H1 (cell line): ENCODE results near the gene C1orf87. TPM values are rescaled to one million over a fixed set of nuclear protein-coding genes. Genes with fewer than 3 reads are reported as not detected.

ENCODE experiments used
- CTCF ChIA-PET: fragments of 300-600 bp; sonication (Branson Sonifier 250); formaldehyde crosslinking; loops from one replicate; lab custom pipeline; 2021; ENCODE audit not compliant: partially characterized antibody; lab: Charles Lee
- POLR2A ChIA-PET: fragments of 300-600 bp; sonication (Branson Sonifier 250); formaldehyde crosslinking; loops from one replicate; lab custom pipeline; 2021; ENCODE audit warnings: inconsistent platforms; ENCODE audit not compliant: partially characterized antibody; lab: Charles Lee
- DNase-seq, 2 experiments: peaks; one replicate each; pipeline versions ENCODE4 v3.0.0 to v3.0.0-alpha.2; 2010 to 2022; ENCODE audit warnings: low spot score in 2 of 2, low read depth in 1 of 2, mixed read lengths in 1 of 2
- FAIRE-seq: peaks from 2 replicates; lab custom pipeline; 2011; peaks lifted over from hg19 to GRCh38; lab: Jason Lieb, UNC
- H2AFZ ChIP-seq: 2 replicates; pipeline ENCODE4 v1.8.1; 2012; ENCODE audit warnings: low read length, inconsistent platforms
- H2AK5ac ChIP-seq: 2 replicates; pipeline ENCODE4 v1.6.1; 2013; ENCODE audit warnings: low read depth, low read length
- H2BK120ac ChIP-seq: replicated peaks from 2 replicates; pipeline ENCODE3; 2013; ENCODE audit warnings: low read depth, low read length, inconsistent platforms
- H2BK12ac ChIP-seq: 2 replicates; pipeline ENCODE4 v1.6.1; 2013; ENCODE audit warnings: low read depth, low read length
- H2BK15ac ChIP-seq: 2 replicates; pipeline ENCODE4 v1.6.1; 2013; ENCODE audit warnings: low read length
- H2BK20ac ChIP-seq: 2 replicates; pipeline ENCODE4 v1.6.1; 2013; ENCODE audit warnings: low read length
- H2BK5ac ChIP-seq: 2 replicates; pipeline ENCODE4 v1.6.1; 2013; ENCODE audit warnings: low read depth, low read length
- H3K14ac ChIP-seq: 2 replicates; pipeline ENCODE4 v1.6.1; 2013; ENCODE audit warnings: inconsistent platforms; ENCODE audit not compliant: insufficient read length
- H3K18ac ChIP-seq: 2 replicates; pipeline ENCODE4 v1.6.1; 2013; ENCODE audit warnings: low read length; ENCODE audit errors: extremely low read depth
- H3K23ac ChIP-seq: 2 replicates; pipeline ENCODE4 v1.6.1; 2013; ENCODE audit warnings: inconsistent platforms; ENCODE audit not compliant: insufficient read length
- H3K23me2 ChIP-seq: 2 replicates; pipeline ENCODE4 v1.6.1; 2013; ENCODE audit warnings: low read depth, low read length
- H3K27ac ChIP-seq: 2 replicates; pipeline ENCODE4 v1.6.1; 2011; ENCODE audit warnings: low read depth, low read length, inconsistent platforms
- H3K27me3 ChIP-seq, 4 experiments: replicated peaks in 1 of 4; 1 replicate in 1 of 4; 2 replicates in 3 of 4; pipeline versions ENCODE4 v1.6.1 to v1.8.1; 2011 to 2013; ENCODE audit warnings: low read length in 3 of 4, mild to moderate bottlenecking in 3 of 4, inconsistent platforms in 2 of 4, mixed read lengths in 2 of 4, moderate library complexity in 1 of 4; ENCODE audit not compliant: control insufficient read depth in 3 of 4, insufficient read depth in 3 of 4; ENCODE audit errors: extremely low read depth in 1 of 4
- H3K36me3 ChIP-seq, 4 experiments: 2 replicates each; pipeline versions ENCODE4 v1.6.1 to v1.8.1; 2011 to 2013; ENCODE audit warnings: mild to moderate bottlenecking in 4 of 4, low read length in 3 of 4, moderate library complexity in 2 of 4, control low read depth in 1 of 4, inconsistent platforms in 1 of 4; ENCODE audit not compliant: insufficient read depth in 4 of 4, control insufficient read depth in 2 of 4
- H3K4ac ChIP-seq: replicated peaks from 2 replicates; pipeline ENCODE3; 2013; ENCODE audit warnings: low read length, low read depth, mixed read lengths, inconsistent platforms; ENCODE audit not compliant: insufficient read length
- H3K4me1 ChIP-seq, 4 experiments: replicated peaks in 1 of 4; 1 replicate in 1 of 4; 2 replicates in 3 of 4; pipeline versions ENCODE4 v1.6.1 to v1.8.1; 2011 to 2013; ENCODE audit warnings: low read length in 3 of 4, inconsistent platforms in 2 of 4, mixed read lengths in 1 of 4; ENCODE audit not compliant: insufficient read depth in 4 of 4, control insufficient read depth in 3 of 4
- H3K4me2 ChIP-seq, 2 experiments: 2 replicates each; pipeline versions ENCODE4 v1.6.1 to v1.8.1; 2011 to 2013; ENCODE audit warnings: low read depth in 2 of 2, low read length in 2 of 2, control low read depth in 1 of 2, inconsistent platforms in 1 of 2, mild to moderate bottlenecking in 1 of 2; ENCODE audit not compliant: insufficient read depth in 1 of 2
- H3K4me3 ChIP-seq, 4 experiments: fragments of 200-600, 300-600 bp in 1 of 4; sonication (generic), shearing (Covaris generic), sonication (Bioruptor Twin) in 1 of 4; 2 replicates each; pipeline versions ENCODE4 v1.5.1 to v1.8.1; 2011 to 2016; ENCODE audit warnings: low read length in 4 of 4, low read depth in 3 of 4, control low read depth in 2 of 4, inconsistent platforms in 2 of 4, mild to moderate bottlenecking in 2 of 4, mixed read lengths in 1 of 4, moderate library complexity in 1 of 4; ENCODE audit not compliant: insufficient read depth in 2 of 4; ENCODE audit errors: extremely low read depth in 1 of 4
- H3K56ac ChIP-seq: replicated peaks from 2 replicates; pipeline ENCODE3; 2013; ENCODE audit warnings: low read depth, mild to moderate bottlenecking, mixed read lengths, low read length, inconsistent platforms; ENCODE audit not compliant: insufficient read length
- H3K79me1 ChIP-seq: 2 replicates; pipeline ENCODE4 v1.6.1; 2013; ENCODE audit warnings: low read depth, low read length, control low read depth
- H3K79me2 ChIP-seq, 2 experiments: 2 replicates each; pipeline versions ENCODE4 v1.6.1 to v1.8.1; 2012 to 2013; ENCODE audit warnings: low read length in 2 of 2, mild to moderate bottlenecking in 2 of 2, inconsistent platforms in 1 of 2; ENCODE audit not compliant: insufficient read depth in 2 of 2, control insufficient read depth in 1 of 2
- H3K9ac ChIP-seq, 4 experiments: replicated peaks in 1 of 4; 1 replicate in 1 of 4; 2 replicates in 3 of 4; pipeline versions ENCODE4 v1.6.1 to v1.8.1; 2011 to 2013; ENCODE audit warnings: low read depth in 3 of 4, low read length in 3 of 4, control low read depth in 2 of 4, mild to moderate bottlenecking in 2 of 4, moderate library complexity in 2 of 4, inconsistent platforms in 1 of 4; ENCODE audit errors: extremely low read depth in 1 of 4
- H3K9me3 ChIP-seq, 2 experiments: 2 replicates each; pipeline versions ENCODE4 v1.6.1 to v1.8.1; 2012 to 2013; ENCODE audit warnings: mild to moderate bottlenecking in 2 of 2, moderate library complexity in 2 of 2, control low read depth in 1 of 2, inconsistent platforms in 1 of 2, low read depth in 1 of 2, low read length in 1 of 2, mixed read lengths in 1 of 2; ENCODE audit not compliant: insufficient read depth in 2 of 2
- H4K20me1 ChIP-seq, 2 experiments: replicated peaks in 1 of 2; 2 replicates each; pipeline versions ENCODE3 to v1.8.1; 2011 to 2013; ENCODE audit warnings: inconsistent platforms in 2 of 2, low read length in 2 of 2, mild to moderate bottlenecking in 1 of 2; ENCODE audit not compliant: insufficient read depth in 2 of 2, control insufficient read depth in 1 of 2
- H4K5ac ChIP-seq: 2 replicates; pipeline ENCODE4 v1.6.1; 2013; ENCODE audit warnings: low read length, low read depth, mixed read lengths, inconsistent platforms; ENCODE audit not compliant: insufficient read length
- H4K8ac ChIP-seq: 2 replicates; pipeline ENCODE4 v1.8.0; 2013; ENCODE audit warnings: mild to moderate bottlenecking, moderate library complexity, low read length, inconsistent platforms; ENCODE audit not compliant: insufficient read depth; ENCODE audit errors: extremely low read depth
- H4K91ac ChIP-seq: replicated peaks from 2 replicates; pipeline ENCODE3; 2013; ENCODE audit warnings: low read length, mixed read lengths, inconsistent platforms; ENCODE audit not compliant: insufficient read length
- BACH1 ChIP-seq: IDR thresholded peaks from 2 replicates; pipeline ENCODE4 v1.6.1; 2012; ENCODE audit warnings: low read length, improper control_type of control experiment
- CHD2 ChIP-seq: IDR thresholded peaks from 2 replicates; pipeline ENCODE4 v1.6.1; 2012; ENCODE audit warnings: low read length, improper control_type of control experiment
- CREB1 ChIP-seq: IDR thresholded peaks from 2 replicates; pipeline ENCODE4 v1.6.1; 2012; ENCODE audit warnings: inconsistent platforms
- GABPA ChIP-seq: IDR thresholded peaks from 2 replicates; pipeline ENCODE4 v1.6.1; 2011; ENCODE audit warnings: mild to moderate bottlenecking, low read length, moderate library complexity, borderline replicate concordance; ENCODE audit not compliant: insufficient read depth
- GTF2F1 ChIP-seq: IDR thresholded peaks from 2 replicates; pipeline ENCODE4 v1.6.1; 2012; ENCODE audit warnings: low read depth, low read length, improper control_type of control experiment, borderline replicate concordance
- KDM4A ChIP-seq: IDR thresholded peaks from one replicate; pipeline ENCODE4 v1.7.1; 2012; ENCODE audit warnings: low read depth, mild to moderate bottlenecking, moderate library complexity, low read length, inconsistent platforms; ENCODE audit not compliant: severe bottlenecking
- KDM5A ChIP-seq: fragments of 200-600 bp; IDR thresholded peaks from 2 replicates; pipeline ENCODE4 v1.7.1; 2012; ENCODE audit warnings: mild to moderate bottlenecking, low read length, inconsistent platforms, mixed read lengths
- NRF1 ChIP-seq: IDR thresholded peaks from 2 replicates; pipeline ENCODE4 v1.6.1; 2011; ENCODE audit warnings: mild to moderate bottlenecking, low read depth, low read length, improper control_type of control experiment
- SAP30 ChIP-seq: fragments of 300-600 bp; sonication (generic); IDR thresholded peaks from 2 replicates; pipeline ENCODE4 v1.7.1; 2012; ENCODE audit warnings: low read length, moderate library complexity, mild to moderate bottlenecking, inconsistent platforms; ENCODE audit not compliant: insufficient read depth, insufficient replicate concordance
- SIX5 ChIP-seq: IDR thresholded peaks from 2 replicates; pipeline ENCODE4 v1.6.1; 2011; ENCODE audit warnings: mild to moderate bottlenecking, low read depth, low read length
- SRF ChIP-seq: IDR thresholded peaks from 2 replicates; pipeline ENCODE4 v1.6.1; 2011; ENCODE audit warnings: mild to moderate bottlenecking, low read depth, low read length, moderate library complexity
- TAF1 ChIP-seq: IDR thresholded peaks from 2 replicates; pipeline ENCODE4 v1.6.1; 2011; ENCODE audit warnings: mild to moderate bottlenecking, low read depth, low read length
- TAF7 ChIP-seq: optimal IDR thresholded peaks from 2 replicates; pipeline ENCODE3; 2011; ENCODE audit warnings: low read depth, mild to moderate bottlenecking, inconsistent platforms, low read length, moderate library complexity, borderline replicate concordance
- WGBS, 2 experiments: shearing (Covaris generic) in 1 of 2; methylation state at CpG; one replicate each; pipeline versions ENCODE4 v1.1.6 to v1.1.7; 2013 to 2015; ENCODE audit warnings: low lambda C conversion rate in 2 of 2, mixed read lengths in 2 of 2, inconsistent platforms in 1 of 2, low coverage in 1 of 2, missing lambda C conversion rate in 1 of 2; ENCODE audit not compliant: insufficient replicate concordance in 2 of 2, insufficient coverage in 1 of 2, insufficient read length in 1 of 2; ENCODE audit errors: extremely low coverage in 1 of 2, missing lambda C conversion rate in 1 of 2; 5-methylcytosine and 5-hydroxymethylcytosine counted together
- polyA plus RNA-seq, 7 experiments: library from polyadenylated mRNA; depleted of rRNA in 3 of 7; stranded (reverse) in 5 of 7; unstranded in 2 of 7; fragments of >200 nt in 5 of 7; fragments of 200-250 nt in 2 of 7; gene quantifications; 1 replicate in 5 of 7; 2 replicates in 1 of 7; 4 replicates in 1 of 7; pipeline versions ENCODE4 v1.2.1 to v1.2.3, GENCODE V29; 2011 to 2013; ENCODE audit warnings: missing spikeins in 2 of 7, mixed read lengths in 2 of 7
- total RNA-seq: library from RNA; stranded (reverse); fragmentation: NEBNext Ultra II Directional; extraction: Animal tissue kit (Norgen Biotek cat#: 25700); gene quantifications from 2 replicates; pipeline ENCODE4 v1.2.1, GENCODE V29; 2021
- TF ChIP-seq, protein P1 (sequence below): IDR thresholded peaks from 2 replicates; pipeline ENCODE4 v1.6.1; 2012; ENCODE audit warnings: inconsistent platforms

C1orf87 gene
- total and polyA plus RNA-seq, 2 of the 8 experiments (the other 6 are each of a cell fraction or from before 2014, with no cell fraction given) = 0.41 TPM; not detected in 1

DNA sequence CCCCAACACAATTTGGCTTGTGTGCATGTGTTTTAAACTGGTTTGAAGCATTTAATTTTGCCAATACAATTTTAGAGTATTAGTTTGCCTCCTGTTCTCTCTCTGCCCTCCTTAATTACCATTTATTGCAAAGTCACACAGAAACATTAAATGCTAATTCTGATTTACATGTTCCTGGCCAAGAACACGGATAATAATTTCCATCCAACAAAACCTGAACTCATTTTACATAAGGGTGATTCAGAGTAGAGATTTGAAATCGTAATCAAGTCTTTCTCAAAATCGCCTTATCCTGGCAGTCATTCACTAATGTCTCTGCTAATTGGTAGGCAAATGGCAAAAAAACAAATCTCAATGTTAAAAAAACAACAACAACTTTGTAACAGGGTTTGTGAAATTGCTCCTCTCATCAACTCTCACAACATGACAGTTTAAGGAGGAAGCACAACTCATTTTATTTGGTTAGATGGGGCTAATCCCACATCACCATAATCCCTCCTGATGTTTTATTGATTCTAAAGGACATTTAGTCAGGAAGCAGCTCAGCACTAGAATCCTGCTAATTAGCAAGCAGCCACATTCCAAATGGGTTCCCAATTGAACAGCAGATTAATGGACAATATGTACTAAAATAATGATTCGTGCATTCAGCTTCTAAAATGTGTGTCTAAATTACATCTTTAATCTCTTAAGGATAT lies 55.9 kb downstream of the C1orf87 start:
- Histone ChIP-seq H3K9ac (no peak overlapping the region), H3K4me2 (no peak overlapping the region), H3K4me1 (no peaks in the 10 kb centered on the region), H3K56ac (no peak overlapping the region), H3K79me2 (no peaks in the 10 kb centered on the region), H3K18ac (no peak overlapping the region), H3K14ac (no peak overlapping the region), H3K23ac (no peak overlapping the region), H2BK120ac (no peak overlapping the region), H3K79me1 (no peaks in the 10 kb centered on the region), H3K36me3 (no peaks in the 10 kb centered on the region), H2AFZ (no peak overlapping the region), H4K8ac (no peak overlapping the region), H2BK20ac (no peak overlapping the region), H4K20me1 (no peaks in the 10 kb centered on the region), H3K4me3 (no peak overlapping the region), H3K4ac (no peak overlapping the region), H2BK5ac (no peak overlapping the region), H2BK15ac (no peak overlapping the region), H2BK12ac (no peak overlapping the region), H2AK5ac (no peak overlapping the region), H3K9me3 (no peaks in the 10 kb centered on the region), H3K27ac (no peak overlapping the region), H4K91ac (no peak overlapping the region), H4K5ac (no peak overlapping the region), H3K27me3 (no peaks in the 10 kb centered on the region), H3K23me2 (no peaks in the 10 kb centered on the region)
- ChIA-PET CTCF (interaction anchor here (1.4 to 1.5 kb wide), 2 partner anchors 12 to 18 kb away, joined by 3 to 6 read pairs; no protein-coding TSS in a partner anchor), POLR2A (no interaction called here)
- 87% methylated on average over 4 of the region's 4 CpGs; no CpG with 5 or more reads in 1 of the 2 experiments for WGBS, 2 experiments
- FAIRE-seq (no peak), DNase-seq (no peak)
- TF ChIP-seq KDM5A (no peak), CREB1 (no peak), NRF1 (no peak), GABPA (no peak), KDM4A (no peak), BACH1 (no peak), TAF7 (no peak), GTF2F1 (no peak), TAF1 (no peak), SIX5 (no peak), CHD2 (no peak), SAP30 (no peak), SRF (no peak)
- TF ChIP-seq, protein P1, sequence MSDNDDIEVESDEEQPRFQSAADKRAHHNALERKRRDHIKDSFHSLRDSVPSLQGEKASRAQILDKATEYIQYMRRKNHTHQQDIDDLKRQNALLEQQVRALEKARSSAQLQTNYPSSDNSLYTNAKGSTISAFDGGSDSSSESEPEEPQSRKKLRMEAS = no peak
